HG02571 (cell line): Measurements from ENCODE around the gene RNF10.
"Not testable (repeated sequence)": the region's sequence is repeated elsewhere in the genome, so short reads cannot be mapped to it uniquely, and the experiment has no call there.

Source experiments
- ATAC-seq: cut with Tn5 transposase; IDR thresholded peaks from one replicate; pipeline ENCODE4 v1.9.1; 2021; ENCODE audit warnings: mild to moderate bottlenecking, moderate library complexity; ENCODE audit not compliant: unreplicated experiment

RNF10 gene

DNA sequence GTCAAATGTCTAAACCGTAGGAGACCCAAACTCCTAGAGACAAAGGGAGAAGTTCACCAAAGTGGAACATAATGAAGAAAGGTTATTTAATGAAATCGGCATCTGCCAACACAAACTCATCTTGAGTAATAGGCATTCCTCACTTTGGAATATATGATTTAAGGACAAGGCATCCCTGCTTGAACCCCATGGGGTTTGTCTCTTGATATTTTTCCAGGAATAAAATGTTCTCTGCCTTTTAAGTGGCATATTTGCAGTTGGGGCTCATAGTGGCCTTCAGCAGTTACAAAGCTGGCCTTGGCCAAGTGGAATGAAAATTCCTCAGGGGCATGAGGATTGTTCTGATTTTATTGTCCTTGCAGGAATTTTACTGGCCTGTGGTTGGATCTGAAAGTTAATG, 40.0 kb downstream of the RNF10 start:
- no peak for ATAC-seq

- ATAC-seq: no peak
Observed at GRCh38 chr12:120579179-120579578, 45.0 kb downstream of the RNF10 start.

GRCh38 chr12:120580787-120581723, 46.9 kb downstream of the RNF10 start, which contains the start of gene POP5:
POP5 (minus strand) TSS chr12:120581402; CDS start chr12:120581362, 40 bp downstream.
- ATAC-seq: peak; percentile 95

- no peak for ATAC-seq
Observed at GRCh38 chr12:120581998-120582397, 47.8 kb downstream of the RNF10 start.

- ATAC-seq: no peak
Observed at GRCh38 chr12:120583478-120584030, 49.4 kb downstream of the RNF10 start.

DNA sequence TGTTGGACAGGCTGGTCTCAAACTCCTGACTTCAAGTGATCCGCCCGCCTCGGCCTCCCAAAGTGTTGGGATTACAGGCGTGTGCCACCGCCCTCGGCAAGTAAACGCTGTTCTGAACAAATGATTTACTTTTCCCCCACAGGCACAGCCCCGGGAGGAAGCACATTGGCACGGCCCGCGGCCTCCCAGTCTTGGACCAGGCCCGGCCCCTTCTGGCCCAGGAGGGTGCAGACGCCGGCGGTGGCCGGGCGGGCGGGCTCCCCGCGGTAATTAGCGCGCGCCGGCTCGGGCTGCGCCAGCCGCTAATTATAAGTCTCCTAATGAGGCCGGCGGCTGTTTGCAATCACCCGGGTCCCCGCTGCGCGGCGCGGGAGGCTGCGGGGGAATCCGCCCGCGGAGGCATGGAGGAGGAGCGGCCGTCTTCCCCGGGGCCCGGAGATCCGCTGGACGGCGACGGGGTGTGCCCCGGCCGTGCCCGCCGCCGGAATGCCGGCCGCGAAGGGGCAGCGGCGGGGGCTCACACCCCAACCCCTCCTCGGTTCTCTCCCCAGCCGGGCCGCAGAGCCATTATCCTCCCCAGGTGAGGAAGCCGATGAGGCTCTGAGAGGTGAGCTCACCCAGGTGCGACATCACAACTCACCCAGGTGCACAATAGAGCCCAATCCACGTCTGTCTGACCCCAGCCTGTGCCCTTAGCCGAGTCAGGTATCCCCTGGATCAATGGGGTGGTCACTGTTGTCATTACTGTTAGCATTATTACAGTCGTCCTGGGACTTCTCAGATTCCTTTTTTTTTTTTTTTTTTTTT, 50.4 kb downstream of the RNF10 start:
- ATAC-seq: no peak

- no peak for ATAC-seq
Observed at GRCh38 chr12:120586206-120586605, 52.0 kb downstream of the RNF10 start.

DNA sequence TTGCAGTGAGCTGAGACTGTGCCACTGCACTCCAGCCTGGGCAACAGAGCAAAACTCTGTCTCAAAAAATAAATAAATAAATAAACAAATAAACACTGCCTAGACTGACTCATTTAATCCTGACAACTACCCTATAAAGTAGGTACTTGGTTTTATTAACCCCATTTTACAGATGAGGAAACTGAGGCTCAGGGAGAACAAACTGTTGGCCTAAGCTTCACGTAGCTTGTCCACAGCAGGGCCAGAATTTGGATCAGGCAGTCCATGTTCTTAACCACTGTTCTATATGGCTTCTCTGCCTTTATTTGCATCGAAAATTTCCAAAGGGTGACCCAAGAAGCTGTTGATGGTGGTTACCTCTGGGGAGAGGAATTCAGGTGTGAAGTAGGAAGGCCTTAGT, 52.7 kb downstream of the RNF10 start:
- ATAC-seq: no peak

DNA sequence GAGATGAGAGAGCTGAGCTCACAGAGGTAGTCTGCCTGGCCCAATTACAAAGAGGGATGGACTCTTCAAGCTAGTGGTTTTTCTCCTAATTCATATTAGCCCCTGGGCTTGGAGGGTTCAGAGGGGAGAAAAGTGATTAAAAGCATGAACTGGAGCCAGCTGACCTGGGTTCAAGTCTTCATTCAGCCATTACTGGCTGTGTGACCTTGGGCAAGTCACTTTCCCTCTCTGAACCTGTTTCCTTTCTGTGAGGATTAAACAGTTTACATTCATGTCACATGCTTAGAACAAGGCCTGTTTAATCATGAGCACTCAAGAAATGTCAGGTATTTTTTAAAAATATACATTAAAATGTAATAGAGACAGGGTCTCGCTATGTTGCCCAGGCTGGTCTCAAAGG, 54.2 kb downstream of the RNF10 start:
- no peak for ATAC-seq

GRCh38 chr12:120588948-120589930, 55.1 kb downstream of the RNF10 start:
- ATAC-seq: no peak

- no peak for ATAC-seq
Observed at GRCh38 chr12:120590741-120591407, 56.7 kb downstream of the RNF10 start.

DNA sequence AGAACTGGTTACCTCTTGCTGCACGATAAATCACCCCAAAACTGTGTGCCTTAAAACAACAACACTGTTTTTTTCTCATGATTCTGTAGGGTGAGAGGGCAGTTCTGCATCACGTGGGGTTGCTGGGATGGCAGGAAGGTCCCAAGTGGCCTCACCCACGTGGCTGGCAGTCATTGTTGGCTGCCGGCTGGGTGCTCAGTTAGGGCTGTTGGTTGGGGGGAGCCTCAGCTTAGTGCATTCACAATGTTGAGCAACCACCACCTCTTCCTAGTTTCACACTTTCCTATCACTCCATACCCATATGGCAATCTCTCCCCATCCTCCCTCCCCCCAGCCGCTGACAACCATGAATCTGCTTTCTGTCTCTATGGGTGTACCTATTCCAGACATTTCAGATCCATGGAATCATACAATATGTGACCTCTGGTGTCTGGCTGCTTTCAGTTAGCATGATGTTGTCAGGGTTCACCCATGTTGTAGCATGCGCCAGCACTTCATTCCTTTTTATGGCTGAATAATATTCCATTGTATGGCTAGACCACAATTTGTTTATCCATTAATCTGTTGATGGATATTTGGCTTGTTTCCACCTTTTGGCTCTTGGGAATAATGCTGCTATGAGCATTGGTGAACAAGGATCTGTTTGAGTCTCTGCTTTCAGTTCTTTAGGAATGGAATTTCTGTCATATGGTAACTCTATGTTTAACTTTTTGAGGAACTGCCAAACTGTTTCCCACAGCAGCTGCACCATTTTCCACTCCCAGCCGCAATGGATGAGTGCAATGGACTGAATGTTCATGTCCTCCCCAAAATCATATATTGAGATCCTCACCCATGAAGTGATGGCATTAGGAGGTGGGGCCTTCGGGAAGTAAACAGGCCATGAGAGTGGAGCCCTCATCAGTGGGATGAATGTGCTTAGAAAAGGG, 58.2 kb downstream of the RNF10 start:
- ATAC-seq: no peak

DNA sequence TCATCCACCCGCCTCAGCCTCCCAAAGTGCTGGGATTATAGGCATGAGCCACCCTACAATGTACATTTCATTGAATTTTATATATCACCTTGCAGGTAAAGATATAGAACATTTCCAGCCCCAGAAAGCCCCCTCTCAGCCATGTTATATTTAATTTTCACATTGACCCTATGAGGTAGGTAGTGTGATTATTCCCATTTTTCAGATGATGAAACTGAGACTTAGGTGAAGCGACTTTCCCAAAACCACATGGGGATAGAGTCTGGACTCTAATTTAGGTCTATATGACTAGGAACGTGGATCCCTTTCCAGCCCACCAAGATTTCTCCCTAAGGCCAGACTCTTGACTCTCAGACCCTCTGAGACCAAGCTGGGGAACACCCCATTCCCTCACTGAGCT, 62.7 kb downstream of the RNF10 start:
- no peak for ATAC-seq

- ATAC-seq: no peak
Observed at GRCh38 chr12:120597861-120598260, 63.7 kb downstream of the RNF10 start.

DNA sequence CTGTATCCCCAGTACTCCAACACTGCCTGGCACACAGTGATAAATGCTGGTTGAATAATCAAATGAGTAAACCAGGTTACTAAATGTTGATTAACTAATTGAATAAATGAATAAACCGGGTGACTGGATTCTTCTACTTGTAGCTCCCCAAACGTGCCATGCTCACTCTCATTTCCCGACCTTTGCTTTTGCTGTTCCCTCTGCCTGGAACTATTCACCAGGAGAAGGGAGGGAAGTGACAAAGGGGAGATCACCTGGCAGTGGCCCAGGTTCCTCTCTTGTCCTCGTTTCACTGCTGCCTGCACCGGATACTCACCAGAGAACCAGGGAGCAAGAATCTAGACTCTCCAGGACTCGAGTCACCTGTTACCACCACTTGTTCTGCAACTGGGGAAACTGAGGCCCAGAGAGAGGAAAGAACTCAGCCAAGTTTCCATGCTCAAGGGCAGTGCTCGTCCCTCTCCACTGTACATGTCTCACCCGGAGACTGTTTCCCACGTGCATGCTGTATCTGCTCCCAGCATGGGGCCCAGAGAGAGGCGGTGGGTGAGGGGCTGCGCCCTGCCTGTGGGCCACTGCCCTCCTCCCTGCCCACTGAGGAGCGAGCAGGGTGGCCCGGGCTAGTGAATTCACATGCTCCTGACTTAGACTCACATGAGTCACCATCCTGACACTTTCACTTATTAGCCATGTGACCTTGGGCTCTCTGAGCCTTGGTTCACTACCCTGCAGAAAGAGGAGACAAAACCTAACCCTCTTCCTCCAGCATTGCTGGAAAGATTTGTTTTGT, 64.7 kb downstream of the RNF10 start:
- ATAC-seq: no peak

GRCh38 chr12:120599672-120600552, 65.8 kb downstream of the RNF10 start:
- ATAC-seq: no peak

- not testable (repeated sequence) for ATAC-seq
Observed at GRCh38 chr12:120602416-120602815, 68.3 kb downstream of the RNF10 start.
